GM11168 (cell line): Measurements from ENCODE around the gene TMF1.

ENCODE experiments used
- in situ Hi-C: fragments of 300-500 bp; cut with MboI; formaldehyde crosslinking; loops from one replicate; pipeline ENCODE4 v1.12.0; 2022; ENCODE audit warnings: low sequenced_read_pairs; ENCODE audit not compliant: unreplicated experiment

The TMF1 gene

GRCh38 chr3:69051756-69052471 lies at the start of gene TMF1:
TSS of gene TMF1 (minus strand) at chr3:69052333. CDS start at chr3:69052086, 247 bp downstream.
- in situ Hi-C loops, result no loop called here

GRCh38 chr3:69099576-69099975 lies 47.4 kb upstream of the TMF1 start:
- in situ Hi-C loops, result no loop called here

- in situ Hi-C loops, result no loop called here
These were observed 45.4 kb upstream of the TMF1 start for GRCh38 chr3:69097407-69098086.

- in situ Hi-C loops, result no loop called here
These were observed 44.2 kb upstream of the TMF1 start for GRCh38 chr3:69096299-69096698.

GRCh38 chr3:69095636-69096035 lies 43.5 kb upstream of the TMF1 start:
- in situ Hi-C loops, result no loop called here

GRCh38 chr3:69094467-69095205 lies 42.5 kb upstream of the TMF1 start:
- in situ Hi-C loops, result no loop called here

- in situ Hi-C loops, result no loop called here
These were observed 39.9 kb upstream of the TMF1 start for GRCh38 chr3:69092030-69092516.

- in situ Hi-C loops, result no loop called here
These were observed 39.4 kb upstream of the TMF1 start for GRCh38 chr3:69091389-69092029.

GRCh38 chr3:69090021-69090420 lies 37.9 kb upstream of the TMF1 start:
- in situ Hi-C loops, result no loop called here

- in situ Hi-C loops, result no loop called here
These were observed 35.9 kb upstream of the TMF1 start for GRCh38 chr3:69088063-69088462.

GRCh38 chr3:69087030-69087791 lies 35.1 kb upstream of the TMF1 start:
- in situ Hi-C loops, result no loop called here

- in situ Hi-C loops, result no loop called here
These were observed 33.9 kb upstream of the TMF1 start for GRCh38 chr3:69085833-69086722.

GRCh38 chr3:69085168-69085832 lies 33.2 kb upstream of the TMF1 start:
- in situ Hi-C loops, result no loop called here

GRCh38 chr3:69084326-69085167 lies 32.4 kb upstream of the TMF1 start, which contains the start of gene ARL6IP5:
TSS of gene ARL6IP5 (plus strand) at chr3:69084937. CDS start at chr3:69085048, 111 bp downstream.
- in situ Hi-C loops, result no loop called here

GRCh38 chr3:69082805-69083204 lies 30.7 kb upstream of the TMF1 start:
- in situ Hi-C loops, result no loop called here

GRCh38 chr3:69082361-69082760 lies 30.2 kb upstream of the TMF1 start:
- in situ Hi-C loops, result no loop called here

- in situ Hi-C loops, result no loop called here
These were observed 29.6 kb upstream of the TMF1 start for GRCh38 chr3:69081583-69082262.
